ENCODE results near the gene ALDOC.
"Not testable (repeated sequence)": the region's sequence is repeated elsewhere in the genome, so short reads cannot be mapped to it uniquely, and the experiment has no call there.

The ALDOC gene

DNA sequence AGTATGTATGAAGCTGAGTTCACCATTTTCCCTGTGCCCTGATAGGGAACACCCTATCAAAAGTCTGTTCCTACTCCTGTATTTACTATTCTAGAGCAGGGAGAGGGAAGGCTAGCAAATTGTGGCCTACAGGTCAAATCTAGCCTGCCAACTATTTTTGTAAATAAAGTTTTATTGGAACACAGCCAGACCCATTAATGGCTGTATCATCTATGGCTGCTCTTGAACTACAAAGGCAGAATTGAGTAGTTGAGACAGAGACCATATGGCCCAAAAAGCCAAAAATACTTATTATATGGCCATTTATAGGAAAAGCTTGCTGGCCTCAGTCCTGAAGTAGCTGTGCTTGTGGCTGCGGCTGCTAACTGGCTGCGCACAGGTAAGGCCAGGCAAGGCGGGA is 4.3 kb upstream of the ALDOC start:
- no peak for DNase-seq

DNA sequence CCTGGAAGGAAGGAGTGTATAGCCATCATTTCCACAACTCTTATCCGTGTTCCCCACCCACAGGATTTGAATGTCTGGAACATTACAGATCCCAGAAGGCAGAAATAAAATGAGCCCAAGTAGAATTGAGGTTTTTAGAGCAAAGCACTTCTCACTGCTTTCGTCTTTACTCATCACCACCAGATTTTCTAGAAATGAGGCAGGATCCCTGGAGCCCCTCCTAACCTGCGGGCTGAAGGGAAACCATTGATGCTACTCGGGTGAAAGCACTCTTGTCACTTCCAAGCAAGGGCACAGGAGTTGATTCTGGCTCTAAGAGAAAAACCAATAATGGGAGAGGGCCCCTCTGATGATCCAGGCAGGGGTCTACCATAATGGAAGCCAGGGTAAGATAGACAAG is 2.8 kb upstream of the ALDOC start:
- DNase-seq, result no peak

DNA sequence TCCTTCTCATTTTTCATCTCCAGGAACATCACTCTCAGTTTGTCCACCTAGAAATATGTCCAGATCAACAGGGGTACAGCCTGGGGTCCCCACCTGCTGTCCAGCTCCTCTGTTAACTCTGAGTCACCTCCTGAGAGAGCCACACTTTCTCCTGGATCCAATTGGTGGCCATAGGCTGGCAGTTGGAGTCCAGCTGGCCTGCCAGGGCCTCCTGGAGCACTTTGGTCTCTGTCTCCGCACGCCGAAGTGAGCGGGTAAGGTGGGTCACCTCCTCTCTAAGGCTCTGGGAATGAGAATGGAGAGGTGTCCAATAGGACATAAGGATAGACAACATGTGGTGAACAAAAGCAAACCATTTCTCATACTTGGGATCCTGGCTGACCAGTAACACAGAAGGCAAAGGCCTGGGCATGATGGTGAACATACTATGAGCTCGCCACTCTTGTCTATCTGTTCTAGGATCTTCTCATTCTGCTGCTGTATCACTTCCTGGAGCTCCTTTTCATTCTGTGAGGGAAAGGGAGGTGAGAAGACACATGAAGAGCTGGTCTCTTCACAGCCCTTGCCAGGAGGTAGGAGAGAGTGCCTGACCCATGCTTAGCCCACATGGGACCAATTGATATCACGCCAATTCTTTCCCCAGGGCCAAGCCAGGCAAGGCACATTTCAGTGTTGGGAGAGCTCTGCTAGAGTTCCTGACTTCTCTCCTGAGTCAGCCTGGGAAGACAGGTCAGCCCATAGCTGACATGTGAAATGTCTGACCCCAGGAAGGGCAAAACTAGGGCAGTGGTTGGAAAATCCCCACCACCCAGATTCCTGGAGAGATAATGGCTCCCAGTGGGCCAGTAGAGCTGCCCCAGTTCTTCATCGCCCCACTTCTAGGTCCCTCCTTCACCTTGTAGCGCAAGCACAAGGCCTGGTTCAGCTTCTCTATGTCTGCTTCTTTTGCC is 1.8 kb upstream of the ALDOC start:
- DNase-seq, result no peak

DNA sequence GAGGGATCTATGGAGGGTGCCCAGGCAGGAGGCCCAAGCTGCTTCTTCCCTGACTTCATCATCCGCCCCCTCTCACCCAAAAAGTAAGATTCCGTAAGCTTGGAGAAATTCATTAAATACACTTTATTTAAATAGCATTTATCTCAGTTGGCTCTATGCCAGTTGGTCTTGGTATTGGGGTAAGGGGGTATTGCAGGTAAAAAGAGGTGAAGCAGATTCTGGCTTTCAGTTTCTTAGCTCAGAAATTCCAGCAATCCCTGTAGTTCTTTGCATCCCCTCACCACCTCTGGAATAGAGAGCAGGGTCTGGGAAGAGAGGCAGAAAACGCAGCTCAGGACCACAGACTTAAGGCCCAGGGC is 750 bp upstream of the ALDOC start:
- DNase-seq, result no peak

DNA sequence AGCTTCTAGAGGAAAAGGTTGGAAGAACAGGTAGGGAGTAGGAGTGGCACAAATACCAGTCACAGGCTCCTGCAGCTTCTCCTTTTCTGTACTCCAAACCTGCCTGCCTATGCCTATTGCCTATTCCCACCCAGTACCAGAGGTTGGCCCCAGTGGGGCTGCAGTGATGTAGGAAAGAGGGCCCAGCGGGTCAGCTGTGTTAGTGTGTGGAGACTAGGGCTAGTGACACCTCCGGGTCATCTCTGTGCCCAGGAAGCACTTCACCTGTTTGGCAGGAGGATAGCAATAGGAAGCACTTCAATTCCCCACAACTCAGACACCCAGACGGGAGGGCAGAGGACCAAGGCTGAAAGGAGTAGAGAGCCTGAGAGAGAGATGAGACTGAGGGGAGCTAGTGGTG is 679 bp downstream of the ALDOC start:
- DNase-seq, result not testable (repeated sequence)

DNA sequence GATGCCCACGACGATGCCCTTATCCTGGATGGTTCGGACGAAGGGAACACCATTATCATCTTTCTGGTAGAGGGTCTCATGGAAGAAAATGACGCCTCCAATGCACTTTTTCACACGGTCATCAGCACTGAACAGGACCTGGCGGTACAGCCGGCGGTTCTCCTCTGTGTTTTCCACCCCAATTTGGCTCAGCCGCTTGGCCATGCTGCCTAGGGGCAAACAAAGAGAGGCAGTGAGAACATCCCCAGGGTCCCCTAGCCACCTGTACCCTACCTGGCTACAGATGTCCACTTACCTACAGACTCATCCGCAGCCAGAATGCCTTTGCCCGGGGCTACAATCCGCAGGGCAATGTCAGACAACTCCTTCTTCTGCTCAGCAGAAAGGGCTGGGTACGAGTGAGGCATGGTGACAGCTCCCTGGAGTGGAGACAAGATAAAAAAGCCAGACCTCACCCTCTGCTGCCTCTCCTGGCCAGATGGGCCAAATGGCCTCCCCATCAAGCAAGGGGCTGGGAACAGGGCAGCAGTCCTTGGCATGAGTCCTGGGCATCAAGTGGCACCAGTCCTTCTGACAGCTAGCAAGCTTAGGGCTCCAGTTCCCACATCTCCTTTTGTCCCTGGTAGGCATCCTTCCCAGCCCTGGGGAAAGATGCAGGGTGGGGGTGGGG is 1.4 kb downstream of the ALDOC start:
- no peak for DNase-seq

DNA sequence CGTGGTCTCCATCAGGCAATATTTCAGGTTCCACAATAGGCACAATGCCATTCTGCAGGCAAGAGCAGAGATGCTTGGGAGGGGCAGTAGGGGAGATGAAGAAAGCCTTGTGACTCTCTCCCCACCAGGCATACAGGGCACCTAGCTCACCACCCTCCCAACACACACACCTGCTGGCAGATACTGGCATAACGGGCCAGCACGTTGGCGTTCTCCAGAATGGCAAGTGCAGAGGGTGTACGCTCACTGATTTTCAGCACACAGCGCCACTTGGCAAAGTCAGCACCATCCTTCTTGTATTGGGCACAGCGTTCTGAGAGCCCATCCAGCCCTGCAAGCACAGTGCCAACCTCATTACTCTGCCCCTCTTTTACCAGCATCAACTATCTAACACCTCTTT is 2.2 kb downstream of the ALDOC start:
- DNase-seq, result no peak

DNA sequence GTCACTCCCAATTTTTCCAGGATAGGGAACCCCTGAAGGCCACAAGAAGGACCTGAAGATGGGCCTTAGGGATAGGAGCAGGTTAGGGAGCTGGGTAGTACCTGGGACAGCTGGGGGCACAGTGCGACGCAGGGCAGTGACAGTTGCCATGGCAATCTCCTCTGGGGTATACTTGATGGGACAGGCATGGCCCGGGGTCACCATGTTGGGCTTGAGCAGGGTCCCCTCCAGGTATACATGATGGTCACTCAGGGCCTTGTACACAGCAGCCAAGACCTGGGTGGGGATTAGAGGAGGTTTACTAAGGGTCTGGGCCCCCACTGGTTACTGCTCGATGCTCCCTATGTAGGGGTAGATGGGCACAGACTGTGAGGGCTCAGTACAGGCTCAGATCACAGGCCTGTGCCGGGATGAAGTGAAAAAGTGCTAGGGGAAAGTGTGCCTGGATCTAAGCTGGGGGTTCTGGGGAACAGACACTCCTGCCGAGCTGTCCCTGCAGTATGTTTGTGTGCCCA is 2.7 kb downstream of the ALDOC start:
- no peak for DNase-seq

DNA sequence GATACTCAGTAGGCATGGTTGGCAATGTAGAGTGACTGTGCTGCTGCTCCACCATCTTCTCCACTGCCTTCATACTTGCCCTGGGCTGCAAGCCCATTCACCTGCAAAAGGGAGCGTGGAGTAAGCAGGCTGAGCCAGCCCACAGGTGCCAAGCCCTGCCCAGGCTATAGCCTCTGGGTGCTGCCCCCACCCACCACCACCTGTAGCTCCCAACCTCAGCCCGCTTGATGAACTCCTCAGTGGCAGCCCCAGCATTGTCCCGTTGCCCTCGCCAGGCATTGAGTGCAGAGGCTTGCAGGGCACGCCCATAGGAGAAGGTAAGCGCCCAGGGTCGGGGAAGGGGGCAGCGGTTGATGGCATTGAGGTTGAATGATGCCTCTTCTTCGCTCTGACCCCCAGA is 3.2 kb downstream of the ALDOC start:
- no peak for DNase-seq

DNA sequence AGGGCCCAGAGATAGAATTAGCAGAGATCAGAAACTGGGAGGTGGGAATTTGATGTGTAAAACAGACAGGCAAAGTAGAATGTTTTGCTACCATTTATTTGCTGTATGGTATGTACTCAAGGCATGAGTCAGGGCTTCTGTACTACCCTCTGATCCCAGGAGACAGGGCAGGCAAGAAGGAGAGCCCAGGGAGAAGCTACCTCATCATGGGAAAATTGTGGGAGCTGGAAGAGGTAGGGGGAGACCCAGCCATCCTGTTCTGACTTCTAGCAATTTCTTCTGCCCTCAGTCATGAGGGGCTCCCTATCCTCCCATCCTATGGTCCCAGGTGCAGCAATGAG is 3.7 kb downstream of the ALDOC start:
- DNase-seq, result no peak

DNA sequence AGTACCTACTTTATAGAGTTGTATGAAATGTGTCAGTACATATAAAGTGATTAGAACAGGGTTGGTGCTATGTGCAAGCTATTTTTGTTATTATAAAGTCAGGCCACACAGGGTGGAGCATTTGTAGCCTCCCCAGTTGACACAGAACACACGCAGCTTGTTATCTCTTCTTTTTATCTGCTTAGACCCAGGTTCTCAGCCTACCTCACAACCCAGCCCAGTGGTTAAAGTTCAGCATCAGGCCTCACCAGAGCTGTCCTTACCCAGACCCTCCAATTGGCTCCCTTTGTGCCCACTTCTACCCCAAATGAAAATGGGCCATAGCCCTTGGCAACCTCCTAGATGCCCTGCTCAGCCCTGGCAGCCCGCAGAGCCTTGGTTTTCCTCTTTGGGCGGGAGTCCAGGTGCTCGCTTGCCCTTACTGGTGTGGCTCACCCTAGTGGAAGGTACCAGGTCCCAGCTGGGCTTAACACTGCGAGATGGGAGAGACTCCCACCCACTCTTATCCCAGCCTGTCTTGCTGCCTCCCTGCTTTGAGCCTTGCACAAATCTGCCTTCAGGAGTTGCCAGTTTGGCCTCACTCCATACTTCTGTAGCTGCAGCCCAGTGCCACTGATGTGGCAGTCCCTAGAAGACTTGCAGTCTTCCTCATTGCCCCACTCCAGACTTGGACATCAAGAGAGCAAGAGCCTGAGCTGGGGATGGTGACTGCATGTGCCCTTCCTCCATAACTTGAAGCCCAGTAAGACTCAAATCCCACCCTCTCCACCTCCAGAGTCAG is 4.2 kb downstream of the ALDOC start:
- no peak for DNase-seq

DNA sequence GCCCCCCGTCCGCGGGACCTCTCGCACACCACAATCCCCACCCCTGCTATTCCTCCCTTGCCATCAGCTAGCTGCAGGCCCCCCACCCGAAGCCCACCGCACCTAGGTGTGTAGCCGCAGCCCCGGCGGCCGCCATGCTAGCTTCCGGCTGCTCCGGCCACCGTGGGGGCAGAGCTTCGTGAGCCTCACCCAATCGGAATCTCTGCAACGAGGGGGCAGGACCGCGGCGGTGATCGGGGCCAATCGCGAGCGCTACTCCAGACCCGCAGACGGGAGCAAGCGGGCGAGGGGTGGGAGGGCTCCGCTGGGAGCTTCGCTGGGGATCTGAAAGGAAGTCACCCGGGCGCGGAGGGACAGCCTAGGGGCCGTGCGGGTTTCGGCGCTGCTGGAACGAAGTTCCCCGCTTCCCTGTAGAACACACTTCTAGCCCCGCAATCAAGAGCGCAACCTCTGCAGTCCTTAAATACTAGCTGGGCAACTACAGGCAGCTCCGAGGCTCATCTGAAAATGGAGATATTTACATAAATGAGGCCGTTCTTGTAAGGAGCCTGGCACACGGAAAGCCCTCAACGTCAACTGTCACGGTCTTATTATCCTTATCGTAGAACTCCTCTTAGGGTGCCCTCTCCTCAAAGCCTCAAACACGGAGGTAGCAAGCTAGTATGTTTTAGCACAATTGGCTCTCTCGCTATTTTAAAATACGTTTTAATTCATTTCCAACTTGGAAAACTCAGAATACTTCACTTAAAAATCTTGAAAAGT is 5.2 kb downstream of the ALDOC start, which contains the start of gene PIGS:
PIGS (minus strand) TSS at position 164 of the 762 bp plus-strand sequence; CDS start at position 136, 28 bp downstream.
- DNase-seq, result peak; percentile 85

DNA sequence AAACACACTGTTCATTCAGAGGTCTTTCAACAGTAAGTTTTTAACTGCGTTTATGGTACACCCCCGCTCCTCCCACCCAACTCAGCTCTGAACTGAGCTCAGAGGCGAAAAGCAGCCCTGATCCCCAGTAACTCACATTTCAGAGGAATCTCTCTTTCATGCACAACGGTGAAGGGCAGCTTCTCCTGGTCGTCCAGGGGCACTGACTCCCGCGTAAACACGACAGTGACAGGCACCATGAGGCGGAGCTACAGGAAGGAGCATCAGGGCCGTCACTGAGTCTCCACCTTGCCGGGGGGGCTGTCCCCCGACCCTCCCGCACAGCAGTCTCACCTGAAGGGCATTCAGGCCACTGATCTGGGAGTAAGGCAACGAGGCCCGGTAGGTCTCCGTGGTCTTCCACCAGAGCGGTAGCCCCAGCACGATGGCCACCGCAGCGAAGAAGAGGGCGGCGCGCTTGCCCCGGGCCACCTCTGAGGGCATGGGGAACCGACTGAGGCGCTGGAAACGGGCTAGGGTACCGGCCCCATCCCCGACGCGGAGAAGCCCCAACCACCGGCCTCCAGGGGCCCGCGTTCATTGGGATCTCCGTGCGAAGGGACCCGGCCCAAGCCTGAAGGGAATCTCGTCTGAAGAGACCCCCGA is 5.9 kb downstream of the ALDOC start:
- DNase-seq, result no peak

DNA sequence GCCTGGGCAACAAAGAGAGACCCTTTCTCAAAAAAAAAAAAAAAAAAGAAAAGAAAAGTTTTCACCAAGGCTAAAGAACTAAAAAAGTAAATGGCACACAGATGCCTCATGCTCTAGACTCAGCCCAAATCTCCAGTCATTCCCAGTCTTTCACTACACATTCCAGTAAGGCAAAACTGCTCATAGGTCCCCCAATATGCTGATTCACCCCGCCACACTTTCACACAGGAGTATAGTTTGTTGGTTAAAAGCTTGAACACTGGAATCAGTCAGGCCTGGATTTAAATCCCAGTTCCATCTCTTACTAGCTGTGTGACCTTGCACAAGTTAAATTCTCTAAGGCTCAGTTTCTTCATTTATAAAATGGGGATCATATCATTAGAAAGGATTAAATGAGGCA is 7.2 kb downstream of the ALDOC start:
- no peak for DNase-seq

DNA sequence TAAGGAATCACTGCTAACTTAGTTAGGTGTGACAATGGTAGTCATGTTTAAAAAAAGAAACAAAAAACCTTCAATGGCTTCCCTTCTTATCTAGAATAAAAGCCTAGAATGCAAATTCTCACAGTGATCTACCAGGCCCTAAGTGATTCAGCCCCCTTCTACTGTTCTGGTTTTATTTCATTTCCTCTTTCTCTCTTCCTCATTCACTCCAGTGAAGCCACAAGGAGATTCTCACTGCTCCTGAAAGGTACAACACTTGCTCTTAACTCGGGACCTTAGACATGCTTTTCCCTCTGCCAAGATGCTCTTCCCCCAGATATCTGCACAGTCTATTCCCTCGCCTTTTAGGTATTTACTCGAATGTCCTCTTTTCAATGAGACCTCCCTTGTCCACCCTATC is 9.1 kb downstream of the ALDOC start:
- DNase-seq, result no peak

DNA sequence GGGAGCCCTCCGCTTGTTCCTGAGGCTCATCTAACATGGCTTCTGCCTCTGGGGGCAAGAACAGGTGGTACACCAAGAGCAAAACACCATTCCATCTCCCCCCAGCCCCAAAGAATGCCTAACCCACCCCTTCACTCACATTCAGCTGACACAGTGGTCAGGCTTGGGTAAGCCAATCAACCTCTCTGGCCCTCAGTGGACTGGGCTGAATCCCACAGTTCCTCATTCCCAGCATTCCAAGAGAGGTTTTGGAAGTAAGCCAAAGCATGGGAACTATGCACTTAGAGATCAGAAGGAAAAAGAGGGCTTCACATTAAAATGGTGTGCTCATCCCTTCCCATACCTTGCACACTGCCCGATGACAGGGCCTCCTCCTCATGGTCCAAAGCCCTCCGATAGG is 13.2 kb downstream of the ALDOC start:
- no peak for DNase-seq

DNA sequence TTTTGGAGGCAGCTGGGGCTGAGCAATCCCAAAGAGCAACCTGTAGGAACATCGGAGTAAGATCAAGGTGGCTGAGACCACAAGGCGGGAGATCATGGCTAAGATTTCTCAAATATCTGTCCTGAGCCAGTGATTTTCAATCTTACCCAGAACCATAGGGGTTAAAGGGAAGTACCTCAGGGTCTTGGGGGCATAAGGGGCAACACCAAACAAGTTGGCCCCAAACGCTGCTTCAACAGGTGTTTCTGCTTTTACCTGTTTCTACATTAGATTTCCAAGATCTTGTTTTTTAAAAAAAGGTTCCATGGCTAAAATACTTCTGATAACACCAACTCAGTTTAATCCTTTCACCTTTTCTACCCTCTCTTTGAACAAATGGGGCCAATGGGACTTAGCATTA is 21.7 kb downstream of the ALDOC start:
- DNase-seq, result no peak

DNA sequence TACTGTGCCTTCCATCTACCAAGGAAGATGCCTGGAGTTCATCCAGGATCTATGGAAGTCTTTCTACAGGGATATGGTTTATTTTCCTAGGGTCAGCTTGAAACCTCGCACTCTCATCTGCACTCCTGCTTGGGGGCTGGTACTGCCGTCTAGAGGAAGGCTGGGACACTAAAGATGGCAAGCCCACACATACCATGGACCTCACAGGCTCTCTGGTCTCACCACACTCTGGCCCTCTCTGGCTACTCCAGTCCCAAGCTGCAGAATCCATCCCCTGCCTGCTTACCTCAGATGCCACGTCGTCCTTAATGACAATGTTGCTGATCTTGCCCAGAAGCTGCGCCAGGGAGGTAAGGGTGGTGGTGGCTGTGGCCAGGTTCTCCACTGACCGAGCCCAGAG is 22.1 kb downstream of the ALDOC start:
- DNase-seq, result no peak

DNA sequence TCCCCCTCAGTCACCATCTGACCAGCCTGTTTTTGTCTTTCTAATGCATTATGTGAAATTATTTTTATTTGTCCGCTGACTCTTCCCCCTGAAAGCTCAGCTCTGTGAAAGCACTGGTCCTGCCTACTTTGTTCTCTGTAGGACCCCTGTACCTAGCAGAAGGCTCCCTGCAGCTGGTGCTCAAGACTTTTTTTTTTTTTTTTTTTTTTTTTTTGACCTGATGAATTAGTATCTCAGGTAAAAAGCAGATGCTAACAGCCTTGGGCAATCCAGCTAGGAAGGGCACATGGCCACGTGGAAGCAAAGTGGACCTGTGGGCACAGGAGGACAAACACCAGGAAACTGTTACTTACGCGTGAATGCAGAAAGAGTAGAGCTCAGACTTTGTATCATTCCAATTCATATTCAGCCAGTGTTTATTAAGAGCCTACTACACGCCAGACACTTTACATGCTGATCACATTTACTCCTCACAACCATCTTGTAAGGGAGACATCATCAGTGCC is 23.6 kb downstream of the ALDOC start:
- DNase-seq, result no peak

DNA sequence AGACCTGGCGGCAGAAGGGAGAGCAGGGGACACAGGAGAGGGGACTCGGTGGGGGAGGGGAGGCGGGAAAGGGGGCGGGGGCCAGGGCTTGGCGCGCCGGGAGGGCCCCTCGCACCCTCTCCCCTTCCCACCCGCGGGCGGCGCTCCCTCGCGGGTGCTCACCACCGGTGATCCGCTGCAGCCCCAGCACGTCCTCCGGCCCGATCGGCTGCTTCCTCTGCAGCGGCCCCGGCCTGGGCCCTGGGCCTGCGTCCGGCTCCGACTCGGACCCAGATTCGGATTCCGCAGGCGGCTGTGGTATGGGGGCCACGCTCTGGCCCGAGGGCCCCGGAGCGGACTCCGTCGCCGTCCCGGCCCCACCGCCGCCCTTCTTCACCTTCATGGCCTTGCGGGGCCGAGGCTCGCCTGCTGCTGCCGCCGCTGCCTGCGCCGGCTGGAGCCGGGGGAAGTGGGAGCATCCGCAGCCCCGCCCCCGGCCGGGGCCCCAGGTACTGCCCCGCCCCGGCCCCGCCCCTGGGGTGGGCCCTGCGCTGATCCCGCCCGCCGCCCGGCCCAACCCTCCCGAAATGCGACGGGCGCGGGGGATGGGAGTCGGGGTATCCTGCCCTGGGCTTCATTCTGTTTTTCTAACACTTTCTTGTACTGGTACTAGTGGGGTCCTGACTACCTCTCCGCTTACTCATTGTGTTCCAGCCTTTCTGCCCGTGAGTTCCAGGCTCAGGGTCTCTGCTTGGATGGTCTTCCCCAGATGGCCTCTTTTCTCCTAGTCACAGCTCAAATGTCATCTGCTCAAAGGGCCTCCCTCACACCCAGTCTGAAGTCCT is 24.3 kb downstream of the ALDOC start, which contains the start of gene UNC119:
UNC119 (minus strand) TSS at position 449 of the 824 bp plus-strand sequence; CDS start at position 382, 67 bp downstream.
- DNase-seq, result peak; percentile 35
